GM18867 (cell line): ENCODE data around the gene EDEM1.

ENCODE experiments used
- ATAC-seq: cut with Tn5 transposase; IDR thresholded peaks from one replicate; pipeline ENCODE4 v1.9.1; 2021; ENCODE audit warnings: mild to moderate bottlenecking, moderate library complexity; ENCODE audit not compliant: unreplicated experiment

The EDEM1 gene

GRCh38 chr3:5264896-5265770, 77.6 kb downstream of the EDEM1 start:
- no peak for ATAC-seq

GRCh38 chr3:5267252-5267651, 79.7 kb downstream of the EDEM1 start:
- ATAC-seq: no peak

DNA sequence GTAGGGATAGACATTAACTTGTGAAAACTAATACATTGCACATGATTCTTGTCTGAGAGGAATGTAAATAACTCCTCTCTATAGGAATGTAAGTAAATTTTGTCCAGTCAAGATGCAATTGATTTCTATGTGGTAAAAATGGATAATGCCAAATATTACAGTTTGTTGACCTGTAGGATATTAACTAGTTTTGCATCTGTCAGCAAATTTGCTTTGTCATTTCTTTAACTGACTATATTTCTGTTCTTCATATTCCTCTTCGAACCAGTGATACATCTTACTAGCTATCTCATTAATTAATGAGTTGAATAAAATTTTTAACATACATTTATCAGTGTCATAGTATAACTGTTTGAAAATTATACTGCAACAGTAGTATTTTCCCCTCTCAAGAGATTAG, 80.4 kb downstream of the EDEM1 start:
- ATAC-seq: no peak
